ENCODE results near the gene GRIP2.

DNA sequence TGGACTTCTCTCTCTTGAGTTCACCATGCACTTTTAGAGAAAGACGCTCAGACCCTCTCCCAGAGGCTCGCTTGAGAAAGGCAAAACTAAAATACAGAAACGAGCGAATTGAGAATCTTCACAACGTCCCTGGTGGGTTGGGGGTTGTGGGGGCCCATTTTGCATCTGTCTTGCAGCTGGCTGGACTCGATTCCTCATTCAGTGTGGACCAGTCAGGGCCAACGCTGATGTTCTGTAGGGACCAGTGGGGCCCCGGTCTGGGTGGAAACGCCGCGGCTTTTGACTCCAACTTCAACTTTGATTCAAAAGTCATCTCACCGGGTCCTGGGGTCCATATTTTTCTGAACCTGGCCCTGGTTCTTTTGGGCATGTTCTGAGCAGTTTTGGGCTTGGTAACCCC lies 69.7 kb downstream of the GRIP2 start:
- TF ChIP-seq, protein P1, sequence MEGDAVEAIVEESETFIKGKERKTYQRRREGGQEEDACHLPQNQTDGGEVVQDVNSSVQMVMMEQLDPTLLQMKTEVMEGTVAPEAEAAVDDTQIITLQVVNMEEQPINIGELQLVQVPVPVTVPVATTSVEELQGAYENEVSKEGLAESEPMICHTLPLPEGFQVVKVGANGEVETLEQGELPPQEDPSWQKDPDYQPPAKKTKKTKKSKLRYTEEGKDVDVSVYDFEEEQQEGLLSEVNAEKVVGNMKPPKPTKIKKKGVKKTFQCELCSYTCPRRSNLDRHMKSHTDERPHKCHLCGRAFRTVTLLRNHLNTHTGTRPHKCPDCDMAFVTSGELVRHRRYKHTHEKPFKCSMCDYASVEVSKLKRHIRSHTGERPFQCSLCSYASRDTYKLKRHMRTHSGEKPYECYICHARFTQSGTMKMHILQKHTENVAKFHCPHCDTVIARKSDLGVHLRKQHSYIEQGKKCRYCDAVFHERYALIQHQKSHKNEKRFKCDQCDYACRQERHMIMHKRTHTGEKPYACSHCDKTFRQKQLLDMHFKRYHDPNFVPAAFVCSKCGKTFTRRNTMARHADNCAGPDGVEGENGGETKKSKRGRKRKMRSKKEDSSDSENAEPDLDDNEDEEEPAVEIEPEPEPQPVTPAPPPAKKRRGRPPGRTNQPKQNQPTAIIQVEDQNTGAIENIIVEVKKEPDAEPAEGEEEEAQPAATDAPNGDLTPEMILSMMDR (IDR thresholded peaks at IDR 0.05; ENCODE audit: insufficient read depth, low read length, poor library complexity, severe bottlenecking), result no peak
- TF ChIP-seq EZH2phosphoT487 (conservative IDR thresholded peaks at IDR 0.05; ENCODE audit: low read length), result no peak

Data from SU-DHL-6 (cell line).